Thyroid gland (tissue), 4 donors: ENCODE results near the gene EBF3.

ENCODE experiments used
- POLR2A ChIP-seq, 2 donors: fragments of 450-650 bp; IDR thresholded peaks; one replicate each; pipeline ENCODE4 v1.6.1; 2017; ENCODE audit warnings: antibody characterized with exemption in 2 of 2, mild to moderate bottlenecking in 2 of 2, moderate library complexity in 1 of 2
- TF ChIP-seq, protein P1 (sequence below), 6 experiments: fragments of 200-600 bp in 3 of 6; fragments of 450-650 bp in 3 of 6; sonication (generic) in 3 of 6; IDR thresholded peaks; one replicate each; pipeline ENCODE4 v1.5.1; 2016 to 2019; ENCODE audit warnings: antibody characterized with exemption in 6 of 6, mild to moderate bottlenecking in 2 of 6, inconsistent platforms in 1 of 6, moderate library complexity in 1 of 6

DNA sequence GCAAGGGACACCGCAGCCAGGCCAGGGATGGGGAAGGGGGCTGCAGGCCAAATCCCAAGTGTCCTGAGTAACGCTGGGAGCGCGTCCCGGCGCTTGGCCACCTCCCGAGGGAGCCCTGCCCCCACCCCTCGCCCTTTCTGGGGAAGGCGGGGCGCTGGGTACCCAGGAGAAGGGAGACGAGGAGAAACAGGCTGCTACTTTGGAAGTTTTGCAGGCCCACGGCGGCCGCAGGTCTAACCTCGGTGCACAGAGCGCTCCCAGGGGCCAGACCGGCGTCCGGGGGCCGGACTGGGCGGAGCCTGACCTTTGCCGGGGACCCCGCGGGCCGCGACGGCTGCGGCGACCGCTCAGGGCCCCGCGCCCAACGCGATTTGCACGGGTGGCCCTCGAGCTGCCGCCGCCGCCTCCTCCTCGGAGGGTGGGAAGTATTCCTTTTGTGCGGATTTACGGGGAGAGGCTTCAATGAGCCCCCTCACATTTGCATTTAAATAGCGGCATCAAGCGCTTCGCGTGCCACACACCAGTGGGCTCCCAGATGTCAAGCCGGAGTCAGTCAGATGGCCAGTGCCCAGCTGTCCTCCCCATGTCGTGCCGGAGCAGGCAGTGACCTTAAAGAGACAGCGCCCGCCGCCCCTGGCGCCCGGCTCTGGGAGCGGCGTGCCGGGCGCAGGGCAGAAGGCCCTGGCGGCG is 3.0 kb upstream of the EBF3 start:
- TF ChIP-seq, protein P1, sequence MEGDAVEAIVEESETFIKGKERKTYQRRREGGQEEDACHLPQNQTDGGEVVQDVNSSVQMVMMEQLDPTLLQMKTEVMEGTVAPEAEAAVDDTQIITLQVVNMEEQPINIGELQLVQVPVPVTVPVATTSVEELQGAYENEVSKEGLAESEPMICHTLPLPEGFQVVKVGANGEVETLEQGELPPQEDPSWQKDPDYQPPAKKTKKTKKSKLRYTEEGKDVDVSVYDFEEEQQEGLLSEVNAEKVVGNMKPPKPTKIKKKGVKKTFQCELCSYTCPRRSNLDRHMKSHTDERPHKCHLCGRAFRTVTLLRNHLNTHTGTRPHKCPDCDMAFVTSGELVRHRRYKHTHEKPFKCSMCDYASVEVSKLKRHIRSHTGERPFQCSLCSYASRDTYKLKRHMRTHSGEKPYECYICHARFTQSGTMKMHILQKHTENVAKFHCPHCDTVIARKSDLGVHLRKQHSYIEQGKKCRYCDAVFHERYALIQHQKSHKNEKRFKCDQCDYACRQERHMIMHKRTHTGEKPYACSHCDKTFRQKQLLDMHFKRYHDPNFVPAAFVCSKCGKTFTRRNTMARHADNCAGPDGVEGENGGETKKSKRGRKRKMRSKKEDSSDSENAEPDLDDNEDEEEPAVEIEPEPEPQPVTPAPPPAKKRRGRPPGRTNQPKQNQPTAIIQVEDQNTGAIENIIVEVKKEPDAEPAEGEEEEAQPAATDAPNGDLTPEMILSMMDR (IDR thresholded peaks at IDR 0.05) = no peak
- TF ChIP-seq POLR2A (IDR thresholded peaks at IDR 0.05) = no peak
